ENCODE data around the gene FGGY. TPM values are rescaled to one million over a fixed set of nuclear protein-coding genes. Genes with fewer than 3 reads are reported as not detected.

Gene FGGY
- total RNA-seq, 1 donor from 2014 or later = 32.5 TPM

DNA sequence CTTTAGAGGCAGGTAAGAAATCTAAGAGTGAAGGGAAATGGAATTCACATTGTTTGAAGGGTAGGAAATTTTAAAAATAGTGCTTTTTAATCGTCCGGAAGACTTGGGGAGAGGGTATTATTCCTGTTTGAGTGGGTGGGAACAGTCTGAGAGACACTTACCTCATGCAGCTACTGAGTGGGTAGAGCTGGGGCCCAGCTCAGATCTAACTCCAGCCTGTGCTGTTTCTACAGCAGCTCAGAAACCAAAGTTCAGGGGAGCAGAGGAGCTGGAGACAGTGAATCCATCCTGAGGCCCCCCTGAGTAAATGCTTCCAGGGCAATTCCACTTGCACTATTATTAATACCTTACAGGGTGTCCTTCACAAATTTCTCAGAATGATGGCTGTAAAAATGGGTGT lies 63.8 kb downstream of the FGGY start:
- no peak overlapping the region for H3K27ac Mint-ChIP-seq
- H2AFZ ChIP-seq (replicated peaks) = no peak overlapping the region
- no peaks in the 10 kb centered on the region for H4K20me1 ChIP-seq (ENCODE audit: low read depth)
- no peaks in the 10 kb centered on the region for H3K36me3 ChIP-seq
- H3K27me3 ChIP-seq = no peaks in the 10 kb centered on the region
- no peak overlapping the region for H3K9ac ChIP-seq
- TF ChIP-seq EZH2 (IDR thresholded peaks at IDR 0.05) (no peak), EZH2phosphoT487 (IDR thresholded peaks at IDR 0.05) (no peak)
- TF ChIP-seq, protein P1, sequence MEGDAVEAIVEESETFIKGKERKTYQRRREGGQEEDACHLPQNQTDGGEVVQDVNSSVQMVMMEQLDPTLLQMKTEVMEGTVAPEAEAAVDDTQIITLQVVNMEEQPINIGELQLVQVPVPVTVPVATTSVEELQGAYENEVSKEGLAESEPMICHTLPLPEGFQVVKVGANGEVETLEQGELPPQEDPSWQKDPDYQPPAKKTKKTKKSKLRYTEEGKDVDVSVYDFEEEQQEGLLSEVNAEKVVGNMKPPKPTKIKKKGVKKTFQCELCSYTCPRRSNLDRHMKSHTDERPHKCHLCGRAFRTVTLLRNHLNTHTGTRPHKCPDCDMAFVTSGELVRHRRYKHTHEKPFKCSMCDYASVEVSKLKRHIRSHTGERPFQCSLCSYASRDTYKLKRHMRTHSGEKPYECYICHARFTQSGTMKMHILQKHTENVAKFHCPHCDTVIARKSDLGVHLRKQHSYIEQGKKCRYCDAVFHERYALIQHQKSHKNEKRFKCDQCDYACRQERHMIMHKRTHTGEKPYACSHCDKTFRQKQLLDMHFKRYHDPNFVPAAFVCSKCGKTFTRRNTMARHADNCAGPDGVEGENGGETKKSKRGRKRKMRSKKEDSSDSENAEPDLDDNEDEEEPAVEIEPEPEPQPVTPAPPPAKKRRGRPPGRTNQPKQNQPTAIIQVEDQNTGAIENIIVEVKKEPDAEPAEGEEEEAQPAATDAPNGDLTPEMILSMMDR (IDR thresholded peaks at IDR 0.05) = no peak
- H3K27me3 Mint-ChIP-seq (ENCODE audit: insufficient read depth, low read depth) = peaks cover 2% of the 10 kb centered on the region
- no peaks in the 10 kb centered on the region for H3K4me1 ChIP-seq
- no peak overlapping the region for H3K4me3 Mint-ChIP-seq
- DNase-seq (ENCODE audit: low spot score) = no peak
- H3F3A ChIP-seq (ENCODE audit: low read depth) = no peaks in the 10 kb centered on the region
- no peak overlapping the region for H3K27ac ChIP-seq
- peaks cover 9% of the 10 kb centered on the region for H3K4me1 Mint-ChIP-seq
- no peaks in the 10 kb centered on the region for H3K79me2 ChIP-seq (ENCODE audit: low read depth)
- H3K4me2 ChIP-seq = no peak overlapping the region
- H3K36me3 Mint-ChIP-seq = no peaks in the 10 kb centered on the region
- no peak overlapping the region for H3K4me3 ChIP-seq
- no peaks in the 10 kb centered on the region for H3K9me3 Mint-ChIP-seq
- no peaks in the 10 kb centered on the region for H3K9me3 ChIP-seq (ENCODE audit: low read depth)

DNA sequence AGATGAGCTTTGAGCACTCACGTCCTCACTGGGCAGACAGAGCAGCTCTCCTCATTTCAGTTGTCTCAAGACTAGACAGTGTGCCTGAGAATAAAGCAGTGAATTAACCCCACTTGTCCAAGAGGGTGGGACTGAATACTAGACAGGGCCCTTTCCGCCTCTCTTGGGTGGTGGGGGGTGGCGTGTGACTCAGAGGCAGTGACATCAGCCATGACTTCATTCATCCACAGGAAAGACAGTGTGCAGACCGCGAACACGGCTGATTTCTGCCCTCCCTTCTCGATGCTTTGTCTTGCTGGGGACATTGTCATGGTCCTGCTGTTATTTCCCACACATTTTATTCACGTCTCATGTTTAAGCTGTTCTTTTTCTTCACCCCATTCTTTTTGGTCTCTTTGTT lies 64.9 kb downstream of the FGGY start:
- no peak overlapping the region for H3K4me3 Mint-ChIP-seq
- H3K36me3 Mint-ChIP-seq = no peaks in the 10 kb centered on the region
- no peak overlapping the region for H3K9ac ChIP-seq
- no peak overlapping the region for H3K4me2 ChIP-seq
- H2AFZ ChIP-seq (replicated peaks) = no peak overlapping the region
- H3K4me1 ChIP-seq = no peaks in the 10 kb centered on the region
- no peak for DNase-seq (ENCODE audit: low spot score)
- no peaks in the 10 kb centered on the region for H4K20me1 ChIP-seq (ENCODE audit: low read depth)
- H3K9me3 Mint-ChIP-seq = no peaks in the 10 kb centered on the region
- TF ChIP-seq, protein P1 (IDR thresholded peaks at IDR 0.05) = no peak
- no peak for TF ChIP-seq EZH2phosphoT487 (IDR thresholded peaks at IDR 0.05)
- no peak for TF ChIP-seq EZH2 (IDR thresholded peaks at IDR 0.05)
- no peaks in the 10 kb centered on the region for H3F3A ChIP-seq (ENCODE audit: low read depth)
- peaks cover 2% of the 10 kb centered on the region for H3K27me3 Mint-ChIP-seq (ENCODE audit: insufficient read depth, low read depth)
- no peak overlapping the region for H3K27ac Mint-ChIP-seq
- peaks cover 9% of the 10 kb centered on the region for H3K4me1 Mint-ChIP-seq
- no peak overlapping the region for H3K27ac ChIP-seq
- H3K4me3 ChIP-seq = no peak overlapping the region
- H3K27me3 ChIP-seq = no peaks in the 10 kb centered on the region
- no peaks in the 10 kb centered on the region for H3K79me2 ChIP-seq (ENCODE audit: low read depth)
- no peaks in the 10 kb centered on the region for H3K36me3 ChIP-seq
- no peaks in the 10 kb centered on the region for H3K9me3 ChIP-seq (ENCODE audit: low read depth)

DNA sequence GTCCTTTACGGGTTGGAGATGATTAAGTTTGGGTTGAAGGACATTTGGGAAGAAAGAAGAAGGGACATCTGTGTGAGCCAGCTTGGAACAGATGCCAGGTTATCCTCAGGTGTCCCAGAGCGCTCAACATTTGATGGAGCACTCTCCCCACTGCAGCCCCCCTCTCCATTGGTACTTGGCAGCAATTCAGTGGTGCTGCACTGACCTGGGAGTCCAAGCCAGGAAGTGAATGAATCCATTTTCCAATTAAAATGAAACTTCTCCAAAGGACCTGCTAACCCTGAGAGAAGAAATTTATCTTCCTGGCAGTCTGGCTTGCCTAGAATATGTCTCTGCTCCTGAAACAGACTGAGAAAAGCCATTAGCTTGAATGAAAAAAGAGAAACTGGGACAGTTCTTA lies 67.1 kb downstream of the FGGY start:
- Histone ChIP-seq H3K36me3 (no peaks in the 10 kb centered on the region), H3F3A (ENCODE audit: low read depth) (peaks cover 12% of the 10 kb centered on the region), H3K4me2 (no peak overlapping the region), H3K4me1 (peaks cover 14% of the 10 kb centered on the region), H3K4me3 (no peak overlapping the region), H2AFZ (replicated peaks) (no peak overlapping the region), H3K9me3 (ENCODE audit: low read depth) (no peaks in the 10 kb centered on the region), H3K9ac (no peak overlapping the region), H3K27ac (no peak overlapping the region), H3K27me3 (no peaks in the 10 kb centered on the region), H3K79me2 (ENCODE audit: low read depth) (no peaks in the 10 kb centered on the region), H4K20me1 (ENCODE audit: low read depth) (no peaks in the 10 kb centered on the region)
- no peak for DNase-seq (ENCODE audit: low spot score)
- no peak overlapping the region for H3K4me3 Mint-ChIP-seq
- no peaks in the 10 kb centered on the region for H3K27me3 Mint-ChIP-seq (ENCODE audit: insufficient read depth, low read depth)
- TF ChIP-seq EZH2 (IDR thresholded peaks at IDR 0.05) (no peak), EZH2phosphoT487 (IDR thresholded peaks at IDR 0.05) (no peak)
- TF ChIP-seq, protein P1 (IDR thresholded peaks at IDR 0.05) = no peak
- H3K4me1 Mint-ChIP-seq = peaks cover 24% of the 10 kb centered on the region
- peaks cover 4% of the 10 kb centered on the region for H3K36me3 Mint-ChIP-seq
- H3K27ac Mint-ChIP-seq = no peak overlapping the region
- peaks cover 6% of the 10 kb centered on the region for H3K9me3 Mint-ChIP-seq

Data from neural progenitor cell (in vitro differentiated cells).